Measurements from ENCODE around the gene KCNIP1.
"Not testable (repeated sequence)": the region's sequence is repeated elsewhere in the genome, so short reads cannot be mapped to it uniquely, and the experiment has no call there.

Gene KCNIP1

DNA sequence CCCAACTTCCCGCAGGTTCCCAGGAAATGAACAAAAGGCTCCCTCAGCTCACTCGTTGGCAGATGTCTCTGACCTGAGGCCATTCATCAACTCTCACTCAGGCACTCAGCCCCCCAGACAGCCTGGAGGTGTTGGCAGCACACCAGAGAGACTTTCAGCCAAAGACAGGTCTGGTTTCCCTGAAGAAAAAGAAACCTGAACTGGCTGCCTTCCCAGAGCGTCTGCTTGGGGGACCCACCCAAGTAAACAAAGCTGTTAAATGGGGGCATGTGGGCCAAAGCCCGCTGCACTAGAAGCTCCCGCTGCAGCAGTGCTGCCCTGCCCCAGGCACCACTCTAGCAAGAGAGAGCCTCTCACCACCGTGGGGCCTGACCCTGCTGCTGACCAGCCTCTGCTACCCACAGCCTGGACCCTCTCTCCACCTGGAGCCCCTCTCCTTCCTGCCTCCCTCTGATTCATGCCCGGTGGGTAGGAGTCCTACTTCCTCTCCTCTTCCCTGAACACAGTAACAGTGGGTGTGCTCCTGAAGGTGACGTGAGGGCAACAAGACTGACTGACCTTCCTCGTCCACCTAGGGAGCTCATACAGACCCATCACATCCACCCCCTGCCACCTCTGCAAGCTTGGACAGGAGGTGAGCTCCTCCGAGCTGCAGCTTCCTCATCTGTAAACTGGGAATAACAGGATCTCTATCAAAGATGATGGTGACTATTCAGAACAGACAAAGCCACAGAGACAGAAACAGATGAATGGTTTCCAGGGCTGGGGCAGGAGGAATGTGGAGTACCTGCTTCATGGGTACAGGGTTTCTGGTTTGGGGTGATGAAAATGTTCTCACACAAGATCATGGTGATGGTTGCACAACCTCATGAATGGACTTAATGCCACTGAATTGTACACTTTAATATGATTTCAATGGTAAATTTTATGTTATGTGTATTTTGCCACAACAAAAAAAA, 248.7 kb downstream of the KCNIP1 start:
- no peak for DNase-seq (ENCODE audit: low spot score)

DNA sequence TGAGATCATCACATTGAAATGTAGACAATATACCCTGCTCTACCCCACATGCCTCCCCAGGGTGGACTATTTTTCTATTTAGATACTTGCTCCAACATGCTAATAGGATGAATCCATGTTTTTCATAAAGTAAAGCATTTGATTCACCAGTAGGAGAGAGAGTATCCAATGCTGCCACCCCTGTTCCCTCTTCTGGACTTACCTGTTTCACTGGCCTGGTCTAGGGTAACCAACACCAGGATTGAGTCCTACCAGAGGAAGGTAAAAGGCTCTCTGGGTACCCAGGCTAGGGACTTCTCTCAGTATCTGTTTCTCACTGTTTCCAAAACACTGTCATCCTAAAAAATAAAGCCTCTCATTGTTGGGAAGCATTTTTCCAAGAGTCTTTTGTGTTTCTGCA, 249.5 kb downstream of the KCNIP1 start:
- no peak for DNase-seq (ENCODE audit: low spot score)

- not testable (repeated sequence) for DNase-seq (ENCODE audit: low spot score)
Observed at GRCh38 chr5:170754508-170754907, 250.7 kb downstream of the KCNIP1 start.

DNA sequence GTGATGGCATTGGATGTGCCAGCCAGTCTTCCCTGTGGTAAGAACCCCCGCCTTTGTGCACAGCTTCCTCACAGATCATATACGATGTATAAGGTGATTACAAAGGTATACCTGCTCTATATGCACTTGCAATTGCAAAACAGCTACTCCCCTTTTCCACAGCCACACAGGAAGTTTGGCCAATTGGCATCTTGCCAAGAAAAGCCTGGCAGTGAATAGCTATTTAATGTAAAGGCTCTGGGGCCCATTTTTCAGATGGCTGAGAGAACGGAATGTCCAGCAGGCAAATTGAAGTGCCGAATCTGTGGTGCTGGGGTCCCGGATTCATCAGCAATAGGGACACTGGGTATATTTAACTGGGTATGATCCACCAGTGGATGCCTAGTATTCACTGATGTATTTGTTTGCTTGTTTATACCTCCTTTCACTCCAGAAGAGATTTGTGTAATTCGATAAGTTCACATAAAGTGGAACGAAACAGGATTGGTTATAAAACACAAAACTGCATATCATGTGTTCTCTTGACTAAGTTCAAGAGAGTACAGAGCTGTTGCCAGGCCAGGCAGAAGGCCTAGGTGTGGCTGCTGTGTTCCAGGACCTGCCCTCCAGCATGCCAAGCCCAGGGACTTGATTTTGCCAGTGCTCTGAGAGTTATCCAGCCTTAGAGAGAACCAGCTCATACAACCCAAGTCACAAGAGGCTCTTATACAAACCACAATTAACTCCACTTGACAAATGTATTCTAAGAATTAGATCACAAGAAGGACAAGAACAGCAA, 252.0 kb downstream of the KCNIP1 start:
- no peak for DNase-seq (ENCODE audit: low spot score)

DNA sequence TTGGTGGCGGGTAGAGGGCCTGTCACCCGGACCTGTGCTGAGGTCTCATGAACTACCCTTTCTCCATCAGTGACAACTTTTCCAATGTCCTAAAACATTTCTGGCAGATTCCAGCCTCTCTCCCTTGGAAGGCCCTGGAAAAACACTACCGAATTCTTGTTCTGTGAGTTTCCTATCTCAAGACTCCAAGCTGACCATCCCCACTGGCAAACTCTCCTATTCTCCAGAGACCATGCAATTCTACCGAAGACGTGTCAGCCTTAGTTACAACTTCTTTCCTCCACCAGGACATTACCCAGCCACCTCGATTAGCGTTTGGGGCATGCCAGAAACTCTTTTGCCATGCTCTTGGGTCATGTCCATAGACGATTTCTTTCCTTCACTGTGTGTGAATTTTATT, 252.9 kb downstream of the KCNIP1 start:
- no peak for DNase-seq (ENCODE audit: low spot score)

GRCh38 chr5:170757182-170757601, 253.4 kb downstream of the KCNIP1 start:
- no peak for DNase-seq (ENCODE audit: low spot score)

- DNase-seq (ENCODE audit: low spot score): no peak
Observed at GRCh38 chr5:170757669-170758068, 253.8 kb downstream of the KCNIP1 start.

DNA sequence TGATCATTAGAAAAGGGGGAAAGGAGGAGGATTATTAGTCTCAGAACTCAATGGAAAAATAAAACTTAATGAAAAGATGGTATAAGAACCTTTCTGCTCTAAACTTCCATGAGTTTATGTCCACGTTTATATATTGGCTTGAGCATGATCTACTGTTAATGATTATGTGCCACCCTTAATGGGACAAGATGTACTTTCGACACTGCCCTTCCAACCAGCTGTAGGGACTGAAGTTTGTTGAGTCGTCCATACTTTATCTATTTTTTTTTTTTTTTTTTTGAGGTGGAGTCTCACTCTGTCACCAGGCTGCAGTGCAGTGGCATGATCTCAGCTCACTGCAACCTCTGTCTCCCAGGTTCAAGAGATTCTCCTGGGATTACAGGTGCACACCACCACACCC, 254.7 kb downstream of the KCNIP1 start:
- DNase-seq (ENCODE audit: low spot score): no peak

DNA sequence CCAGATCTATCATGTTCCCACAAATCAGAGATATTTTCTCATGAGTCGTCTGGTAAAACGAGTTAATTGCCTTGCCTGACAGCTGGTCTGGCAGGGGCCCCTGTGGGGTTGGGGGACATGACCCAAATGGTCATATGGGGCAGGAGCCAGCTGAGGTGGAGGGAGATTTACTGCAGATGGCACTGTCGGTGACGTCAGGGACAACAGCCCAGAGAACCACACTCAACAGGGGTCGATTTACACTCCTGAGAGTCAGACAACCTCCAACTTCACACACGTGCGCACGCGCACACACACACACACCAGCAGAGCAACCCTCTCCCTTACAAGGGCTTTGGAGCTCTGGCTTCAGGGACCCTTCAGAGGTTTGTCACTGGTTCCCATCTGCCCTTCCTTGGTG, 256.3 kb downstream of the KCNIP1 start:
- DNase-seq (ENCODE audit: low spot score): no peak

DNA sequence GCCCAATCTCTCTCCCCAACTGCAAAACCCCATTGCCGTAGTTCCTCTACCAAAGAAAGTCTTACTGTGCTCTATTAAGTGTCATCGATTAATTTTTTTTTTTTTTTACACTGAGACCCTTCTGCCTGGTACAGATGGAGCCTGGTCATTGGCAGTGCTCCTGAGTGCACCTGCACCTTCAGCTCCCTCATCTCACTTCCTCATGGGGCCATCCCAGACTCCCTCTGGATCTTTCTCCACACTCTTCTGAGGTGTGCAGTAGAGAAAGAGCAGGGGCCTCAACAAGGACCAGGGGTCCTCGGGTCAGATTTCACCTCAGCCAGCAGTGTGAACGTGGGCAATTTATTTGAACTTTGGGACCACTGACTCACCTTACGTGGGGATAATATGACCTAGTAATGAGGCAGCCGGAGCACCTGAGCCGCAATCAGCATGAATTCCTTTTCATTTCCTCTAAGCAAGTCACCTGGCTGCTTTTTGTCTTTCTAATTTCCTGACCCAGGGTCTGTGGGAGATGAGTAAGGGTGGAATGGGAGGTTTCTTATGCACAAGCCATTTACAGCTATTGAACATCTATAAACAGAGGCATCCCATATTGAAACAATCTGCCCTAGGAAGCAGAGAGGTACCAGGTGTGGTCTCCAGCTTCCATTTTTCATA, 257.4 kb downstream of the KCNIP1 start:
- no peak for DNase-seq (ENCODE audit: low spot score)

- no peak for DNase-seq (ENCODE audit: low spot score)
Observed at GRCh38 chr5:170761708-170762066, 257.9 kb downstream of the KCNIP1 start.

DNA sequence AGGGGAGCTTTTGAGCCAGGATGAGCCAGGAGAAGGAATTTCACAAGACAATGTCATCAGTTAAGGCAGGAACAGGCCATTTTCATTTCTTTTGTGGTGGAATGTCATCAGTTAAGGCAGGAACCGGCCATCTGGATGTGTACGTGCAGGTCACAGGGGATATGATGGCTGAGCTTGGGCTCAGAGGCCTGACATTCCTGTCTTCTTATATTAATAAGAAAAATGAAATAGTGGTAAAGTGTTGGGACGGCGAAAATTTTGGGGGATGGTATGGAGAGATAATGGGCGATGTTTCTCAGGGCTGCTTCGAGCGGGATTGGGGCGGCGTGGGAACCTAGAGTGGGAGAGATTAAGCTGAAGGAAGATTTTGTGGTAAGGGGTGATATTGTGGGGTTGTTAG, 258.5 kb downstream of the KCNIP1 start:
- DNase-seq (ENCODE audit: low spot score): not testable (repeated sequence)

DNA sequence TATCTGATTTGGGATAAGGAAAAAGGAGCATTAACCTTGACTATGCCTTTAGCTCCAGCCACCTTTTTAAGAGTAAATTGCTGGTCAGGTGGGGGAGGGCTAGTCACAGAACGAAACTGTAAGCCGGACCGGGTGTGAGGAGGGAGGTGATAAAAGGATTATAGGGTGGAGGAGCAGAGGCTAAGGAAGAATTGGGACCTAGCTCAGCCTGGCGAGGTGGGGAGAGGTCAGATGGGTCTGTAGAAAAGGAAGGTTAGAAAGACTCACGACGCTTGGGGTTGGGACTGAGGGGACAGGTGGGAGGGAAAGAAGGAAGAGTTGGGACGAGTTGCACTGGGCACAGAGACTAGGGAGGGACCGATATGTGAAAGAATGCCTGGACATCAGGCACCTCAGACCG, 262.0 kb downstream of the KCNIP1 start:
- DNase-seq (ENCODE audit: low spot score): not testable (repeated sequence)

- DNase-seq (ENCODE audit: low spot score): no peak
Observed at GRCh38 chr5:170769246-170769645, 265.4 kb downstream of the KCNIP1 start.

GRCh38 chr5:170769898-170770416, 266.1 kb downstream of the KCNIP1 start:
- DNase-seq (ENCODE audit: low spot score): no peak

DNA sequence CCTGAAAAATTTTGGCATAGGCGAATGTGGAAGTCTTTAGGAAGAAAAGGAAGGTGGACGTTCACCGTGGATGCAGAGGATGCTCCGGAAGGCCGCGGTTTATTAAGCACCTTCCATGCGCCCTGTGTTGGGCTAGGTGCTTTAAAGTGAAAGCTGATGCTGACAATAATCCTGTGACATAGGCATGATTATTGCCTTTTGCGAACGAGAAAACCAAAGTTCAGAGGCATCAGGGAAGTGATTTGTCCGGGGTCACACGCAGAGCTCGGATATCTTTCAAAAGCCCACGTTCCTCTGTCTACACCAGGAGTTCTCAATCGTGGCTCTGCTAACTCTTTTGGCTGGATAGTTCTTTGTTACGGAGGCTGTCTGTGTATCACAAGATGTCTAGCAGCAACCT, 267.7 kb downstream of the KCNIP1 start:
- no peak for DNase-seq (ENCODE audit: low spot score)

DNA sequence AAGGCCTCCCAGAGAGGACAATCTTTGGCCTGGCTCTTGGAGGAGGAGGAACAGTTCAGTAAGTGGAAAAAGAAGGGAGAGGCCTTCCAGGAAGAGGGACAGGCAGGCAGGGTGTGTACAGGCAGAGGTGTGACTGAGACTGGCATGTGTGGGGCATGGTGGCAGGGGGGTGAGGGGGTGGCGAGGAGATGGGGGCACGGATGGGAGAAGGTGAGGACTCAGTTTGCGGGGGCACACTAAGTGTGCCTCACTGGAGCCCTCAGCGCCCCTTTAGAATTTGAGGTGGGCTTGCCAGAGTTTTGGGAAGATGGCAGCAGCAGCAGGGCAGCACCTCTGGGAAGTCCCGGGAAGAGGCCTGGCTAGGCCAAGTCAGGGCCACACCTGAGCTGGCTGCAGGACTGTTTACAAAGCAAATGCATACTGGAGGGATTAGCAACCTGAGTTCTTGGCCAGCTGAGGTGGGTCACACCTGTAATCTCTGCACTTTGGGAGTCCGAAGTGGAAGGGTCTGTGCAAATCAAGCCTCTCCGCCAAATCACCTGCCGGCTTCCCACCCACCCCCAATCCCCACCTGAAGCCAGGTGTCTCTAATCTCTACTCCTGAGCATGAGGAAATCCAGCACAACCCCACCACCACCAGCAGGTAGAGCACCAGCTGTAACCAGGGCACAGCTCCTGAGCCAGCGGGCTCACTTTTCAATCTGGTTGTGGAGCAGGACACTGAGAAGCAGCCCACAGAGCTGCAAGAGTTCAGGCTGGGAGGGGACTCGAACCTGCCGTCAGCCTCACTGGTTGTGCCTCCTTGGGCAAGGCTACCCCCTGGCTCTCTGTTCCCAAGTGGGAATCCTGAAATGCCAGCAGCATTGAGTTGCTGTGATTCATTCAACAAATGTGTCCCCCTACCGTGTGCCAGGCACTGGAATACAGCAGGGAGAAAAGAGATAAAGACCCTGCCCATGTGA, 269.5 kb downstream of the KCNIP1 start:
- no peak for DNase-seq (ENCODE audit: low spot score)

- no peak for DNase-seq (ENCODE audit: low spot score)
Observed at GRCh38 chr5:170774831-170775230, 271.0 kb downstream of the KCNIP1 start.

DNA sequence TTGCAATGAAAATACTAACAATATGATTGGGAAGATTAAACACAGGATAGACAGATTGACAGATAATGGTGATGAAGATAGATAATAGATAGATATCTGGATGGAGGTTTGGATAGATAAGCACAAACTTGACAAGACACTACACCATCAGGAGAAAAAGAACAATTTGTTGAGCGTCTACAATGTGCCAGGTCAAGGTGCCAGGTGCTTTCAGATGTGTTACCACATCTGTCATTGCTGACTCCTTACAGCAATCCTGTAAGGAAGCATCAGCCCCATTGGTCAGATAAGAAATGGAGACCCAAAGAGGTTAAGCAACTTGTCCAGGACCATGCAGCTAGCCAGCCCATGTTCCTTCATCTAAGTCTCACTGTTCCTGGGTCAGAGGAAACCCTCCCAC, 278.1 kb downstream of the KCNIP1 start:
- no peak for DNase-seq (ENCODE audit: low spot score)

GRCh38 chr5:170782438-170782837, 278.6 kb downstream of the KCNIP1 start:
- DNase-seq (ENCODE audit: low spot score): no peak

Measured in HuH-7.5 (cell line).